GM19438 (cell line): ENCODE results near the gene EDEM3.
"Not testable (repeated sequence)": the region's sequence is repeated elsewhere in the genome, so short reads cannot be mapped to it uniquely, and the experiment has no call there.

Source experiments
- ATAC-seq: cut with Tn5 transposase; IDR thresholded peaks from one replicate; pipeline ENCODE4 v1.9.1; 2021; ENCODE audit warnings: low read depth; ENCODE audit not compliant: unreplicated experiment

EDEM3 gene

GRCh38 chr1:184769241-184769640 lies 14.6 kb upstream of the EDEM3 start:
- ATAC-seq: no peak

GRCh38 chr1:184768467-184768866 lies 13.8 kb upstream of the EDEM3 start:
- ATAC-seq: no peak

GRCh38 chr1:184767591-184767990 lies 12.9 kb upstream of the EDEM3 start:
- ATAC-seq: no peak

- no peak for ATAC-seq
Observed at GRCh38 chr1:184764483-184764882, 9.8 kb upstream of the EDEM3 start.

- ATAC-seq: not testable (repeated sequence)
Observed at GRCh38 chr1:184763520-184763919, 8.9 kb upstream of the EDEM3 start.

- no peak for ATAC-seq
Observed at GRCh38 chr1:184761969-184762485, 7.4 kb upstream of the EDEM3 start.

GRCh38 chr1:184759651-184760050 lies 5.0 kb upstream of the EDEM3 start:
- ATAC-seq: no peak

- ATAC-seq: no peak
Observed at GRCh38 chr1:184759112-184759511, 4.5 kb upstream of the EDEM3 start.

- no peak for ATAC-seq
Observed at GRCh38 chr1:184757891-184758290, 3.2 kb upstream of the EDEM3 start.

GRCh38 chr1:184757406-184757805 lies 2.7 kb upstream of the EDEM3 start:
- no peak for ATAC-seq

GRCh38 chr1:184755226-184756065 lies 788 bp upstream of the EDEM3 start:
- ATAC-seq: peak; percentile 10

GRCh38 chr1:184753608-184754475 lies 816 bp downstream of the EDEM3 start:
- ATAC-seq: peak; percentile 5

GRCh38 chr1:184753117-184753516 lies 1.5 kb downstream of the EDEM3 start:
- ATAC-seq: no peak

GRCh38 chr1:184752656-184753055 lies 2.0 kb downstream of the EDEM3 start:
- ATAC-seq: no peak

- no peak for ATAC-seq
Observed at GRCh38 chr1:184748740-184749139, 5.9 kb downstream of the EDEM3 start.

GRCh38 chr1:184747089-184747955 lies 7.3 kb downstream of the EDEM3 start:
- peak; percentile 87 for ATAC-seq

- no peak for ATAC-seq
Observed at GRCh38 chr1:184745929-184746638, 8.6 kb downstream of the EDEM3 start.

- no peak for ATAC-seq
Observed at GRCh38 chr1:184745110-184745509, 9.5 kb downstream of the EDEM3 start.

GRCh38 chr1:184743062-184743756 lies 11.4 kb downstream of the EDEM3 start:
- ATAC-seq: no peak
